ENCODE measurements around the gene SMIM32.

GRCh38 chr5:136202469-136203205 is 9.7 kb upstream of the SMIM32 start:
- TF ChIP-seq EZH2 (optimal IDR thresholded peaks at IDR 0.05; ENCODE audit: low read depth, low read length) (no peak), EZH2phosphoT487 (IDR thresholded peaks at IDR 0.05; ENCODE audit: low read length) (no peak)
- TF ChIP-seq, protein P1, sequence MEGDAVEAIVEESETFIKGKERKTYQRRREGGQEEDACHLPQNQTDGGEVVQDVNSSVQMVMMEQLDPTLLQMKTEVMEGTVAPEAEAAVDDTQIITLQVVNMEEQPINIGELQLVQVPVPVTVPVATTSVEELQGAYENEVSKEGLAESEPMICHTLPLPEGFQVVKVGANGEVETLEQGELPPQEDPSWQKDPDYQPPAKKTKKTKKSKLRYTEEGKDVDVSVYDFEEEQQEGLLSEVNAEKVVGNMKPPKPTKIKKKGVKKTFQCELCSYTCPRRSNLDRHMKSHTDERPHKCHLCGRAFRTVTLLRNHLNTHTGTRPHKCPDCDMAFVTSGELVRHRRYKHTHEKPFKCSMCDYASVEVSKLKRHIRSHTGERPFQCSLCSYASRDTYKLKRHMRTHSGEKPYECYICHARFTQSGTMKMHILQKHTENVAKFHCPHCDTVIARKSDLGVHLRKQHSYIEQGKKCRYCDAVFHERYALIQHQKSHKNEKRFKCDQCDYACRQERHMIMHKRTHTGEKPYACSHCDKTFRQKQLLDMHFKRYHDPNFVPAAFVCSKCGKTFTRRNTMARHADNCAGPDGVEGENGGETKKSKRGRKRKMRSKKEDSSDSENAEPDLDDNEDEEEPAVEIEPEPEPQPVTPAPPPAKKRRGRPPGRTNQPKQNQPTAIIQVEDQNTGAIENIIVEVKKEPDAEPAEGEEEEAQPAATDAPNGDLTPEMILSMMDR (IDR thresholded peaks at IDR 0.05; ENCODE audit: low read length): no peak
